NB4 (cell line): Measurements from ENCODE around the gene LRRC56.

Source experiments
- CTCF ChIP-seq: IDR thresholded peaks from one replicate; pipeline ENCODE4 v1.5.1; 2012; ENCODE audit warnings: low read depth, low read length
- POLR2A ChIP-seq: IDR thresholded peaks from 2 replicates; pipeline ENCODE4 v1.6.1; 2011; ENCODE audit warnings: mild to moderate bottlenecking; ENCODE audit not compliant: insufficient read length; ENCODE audit errors: extremely low read depth
- TF ChIP-seq, protein P1 (sequence below): IDR thresholded peaks from 2 replicates; pipeline ENCODE4 v1.6.1; 2011; ENCODE audit warnings: low read depth, low read length

DNA sequence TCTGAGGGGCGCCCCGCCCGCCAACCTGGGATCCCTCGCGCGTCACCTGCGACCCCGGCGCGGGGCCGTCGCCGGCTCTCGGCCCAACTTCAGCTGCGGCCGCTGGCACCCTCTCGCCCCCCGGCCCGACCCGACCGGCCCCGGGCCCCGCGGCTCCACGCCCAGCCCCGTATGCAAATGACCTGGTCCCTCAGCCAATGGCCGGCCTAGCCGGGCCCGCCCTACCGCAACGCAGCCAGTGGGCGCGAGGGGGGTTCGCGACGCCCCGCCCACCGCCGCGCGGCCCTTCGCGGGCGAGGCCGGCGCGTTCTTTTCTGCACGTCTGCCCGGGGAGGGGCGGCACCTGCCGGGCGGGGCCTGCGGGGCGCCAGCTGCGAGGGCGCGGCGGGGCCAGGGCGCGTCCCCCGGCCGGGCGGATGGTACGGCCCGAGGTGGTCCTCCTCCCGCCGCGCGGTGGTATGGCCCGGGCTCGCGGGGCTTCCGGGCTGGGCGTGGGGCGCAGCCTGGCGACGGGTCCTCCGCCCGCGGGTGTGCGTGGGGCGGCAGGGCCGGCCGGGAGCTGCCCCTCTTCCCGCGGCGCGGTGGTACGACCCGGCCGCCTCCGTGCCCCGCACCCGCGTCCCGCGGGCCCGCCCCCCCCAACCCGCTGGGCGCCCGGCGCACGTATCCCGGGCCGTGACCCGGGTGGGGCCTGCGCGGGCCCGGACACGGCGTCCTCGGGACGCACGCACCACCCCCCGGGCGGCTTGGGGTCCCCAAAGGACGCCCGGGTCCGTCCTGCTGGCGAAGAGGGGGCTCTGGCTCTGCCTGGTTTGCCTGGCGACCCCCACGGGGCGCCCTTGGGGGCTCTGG, 31.2 kb downstream of the LRRC56 start:
- no peak for TF ChIP-seq CTCF
- TF ChIP-seq, protein P1, sequence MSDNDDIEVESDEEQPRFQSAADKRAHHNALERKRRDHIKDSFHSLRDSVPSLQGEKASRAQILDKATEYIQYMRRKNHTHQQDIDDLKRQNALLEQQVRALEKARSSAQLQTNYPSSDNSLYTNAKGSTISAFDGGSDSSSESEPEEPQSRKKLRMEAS, result no peak; the same call in 1 of the 2 replicates
- TF ChIP-seq POLR2A, result no peak
